GM18868 (cell line): ENCODE measurements around the gene ETNPPL.

Experiments used
- ATAC-seq: cut with Tn5 transposase; IDR thresholded peaks from one replicate; pipeline ENCODE4 v1.9.1; 2021; ENCODE audit warnings: mild to moderate bottlenecking, moderate library complexity; ENCODE audit not compliant: unreplicated experiment

ETNPPL gene

GRCh38 chr4:108700081-108700757 is 62.6 kb downstream of the ETNPPL start:
- ATAC-seq: no peak

GRCh38 chr4:108696160-108696559 is 66.7 kb downstream of the ETNPPL start:
- no peak for ATAC-seq

- no peak for ATAC-seq
Measured at GRCh38 chr4:108695062-108695461, 67.8 kb downstream of the ETNPPL start.

GRCh38 chr4:108694423-108694822 is 68.4 kb downstream of the ETNPPL start:
- ATAC-seq: no peak

GRCh38 chr4:108693819-108694218 is 69.0 kb downstream of the ETNPPL start:
- ATAC-seq: no peak

GRCh38 chr4:108693211-108693610 is 69.6 kb downstream of the ETNPPL start:
- no peak for ATAC-seq
